GM12872 (cell line): ENCODE data around the gene ABCE1.

Source experiments
- TF ChIP-seq, protein P1 (sequence below): IDR thresholded peaks from 3 replicates; pipeline ENCODE4 v1.5.1; 2011; ENCODE audit warnings: low read depth, mild to moderate bottlenecking, low read length, moderate library complexity; ENCODE audit not compliant: insufficient read depth

ABCE1 gene

DNA sequence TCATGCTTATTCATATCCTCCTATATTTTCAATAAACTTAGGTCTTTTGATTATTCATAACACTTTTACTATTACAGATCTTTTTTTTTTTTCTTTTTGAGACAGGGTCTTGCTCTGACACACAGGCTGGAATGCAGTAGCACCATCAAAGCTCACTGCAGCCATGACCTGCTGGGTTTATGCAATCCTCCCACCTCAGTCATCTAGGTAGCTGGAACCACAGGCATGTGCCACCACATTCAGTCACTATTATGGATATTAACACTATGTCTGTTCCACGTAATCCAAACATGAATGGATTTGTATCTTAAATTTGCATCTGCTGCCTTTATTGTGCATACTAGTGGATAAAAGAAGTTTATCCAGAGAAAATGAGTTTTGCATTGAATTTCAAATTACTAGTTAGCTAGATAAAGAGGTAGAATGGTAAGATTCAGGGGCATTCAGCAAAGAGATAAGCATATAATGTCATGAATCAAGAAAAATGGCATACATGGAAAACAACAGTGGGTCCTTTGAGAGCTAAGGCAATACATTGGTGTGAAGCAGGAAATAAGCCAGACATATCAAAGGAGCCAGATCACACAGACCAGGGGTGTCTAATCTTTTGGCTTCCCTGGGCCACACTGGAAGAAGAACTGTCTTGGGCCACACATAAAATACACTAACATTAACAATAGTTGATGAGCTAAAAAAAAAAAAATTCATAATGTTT is 14.1 kb upstream of the ABCE1 start:
- TF ChIP-seq, protein P1, sequence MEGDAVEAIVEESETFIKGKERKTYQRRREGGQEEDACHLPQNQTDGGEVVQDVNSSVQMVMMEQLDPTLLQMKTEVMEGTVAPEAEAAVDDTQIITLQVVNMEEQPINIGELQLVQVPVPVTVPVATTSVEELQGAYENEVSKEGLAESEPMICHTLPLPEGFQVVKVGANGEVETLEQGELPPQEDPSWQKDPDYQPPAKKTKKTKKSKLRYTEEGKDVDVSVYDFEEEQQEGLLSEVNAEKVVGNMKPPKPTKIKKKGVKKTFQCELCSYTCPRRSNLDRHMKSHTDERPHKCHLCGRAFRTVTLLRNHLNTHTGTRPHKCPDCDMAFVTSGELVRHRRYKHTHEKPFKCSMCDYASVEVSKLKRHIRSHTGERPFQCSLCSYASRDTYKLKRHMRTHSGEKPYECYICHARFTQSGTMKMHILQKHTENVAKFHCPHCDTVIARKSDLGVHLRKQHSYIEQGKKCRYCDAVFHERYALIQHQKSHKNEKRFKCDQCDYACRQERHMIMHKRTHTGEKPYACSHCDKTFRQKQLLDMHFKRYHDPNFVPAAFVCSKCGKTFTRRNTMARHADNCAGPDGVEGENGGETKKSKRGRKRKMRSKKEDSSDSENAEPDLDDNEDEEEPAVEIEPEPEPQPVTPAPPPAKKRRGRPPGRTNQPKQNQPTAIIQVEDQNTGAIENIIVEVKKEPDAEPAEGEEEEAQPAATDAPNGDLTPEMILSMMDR = no peak

DNA sequence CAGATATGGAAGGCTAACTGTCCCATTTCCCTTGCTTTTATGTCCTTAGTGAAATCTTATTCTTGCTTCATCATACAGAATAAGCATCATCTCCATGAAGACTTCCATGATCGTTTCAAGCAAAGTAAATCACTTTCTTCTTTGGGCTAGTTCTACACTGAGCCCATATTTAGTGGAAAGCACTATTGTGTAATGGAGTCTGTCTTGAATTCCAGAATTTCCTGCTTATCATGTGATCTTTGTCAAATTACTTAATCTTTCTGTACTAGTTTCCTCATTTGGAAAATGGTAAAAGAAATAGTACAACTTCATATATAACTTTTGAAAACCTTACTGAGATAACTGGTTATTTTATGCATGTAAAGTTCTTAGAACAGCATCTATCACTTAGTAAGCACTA is 7.7 kb upstream of the ABCE1 start:
- TF ChIP-seq, protein P1 = no peak

DNA sequence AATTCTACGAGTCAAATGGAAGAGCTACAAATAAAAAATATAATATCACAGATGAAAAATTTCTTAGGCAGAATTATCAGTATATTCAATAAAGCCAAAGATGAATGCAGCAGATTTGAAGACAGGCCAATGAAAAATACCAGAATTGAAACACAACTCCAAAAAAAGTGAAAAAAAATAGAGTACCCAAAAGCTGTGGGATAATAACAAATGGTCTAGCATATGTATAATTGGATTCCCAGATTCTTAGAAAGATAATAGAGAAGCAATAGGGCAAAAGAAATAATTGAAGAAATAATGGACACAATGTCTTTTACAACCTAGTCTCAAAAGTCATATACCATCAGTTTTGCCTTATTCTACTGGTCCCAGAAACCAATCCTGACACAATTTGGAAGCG is 4.5 kb upstream of the ABCE1 start:
- TF ChIP-seq, protein P1 = no peak

DNA sequence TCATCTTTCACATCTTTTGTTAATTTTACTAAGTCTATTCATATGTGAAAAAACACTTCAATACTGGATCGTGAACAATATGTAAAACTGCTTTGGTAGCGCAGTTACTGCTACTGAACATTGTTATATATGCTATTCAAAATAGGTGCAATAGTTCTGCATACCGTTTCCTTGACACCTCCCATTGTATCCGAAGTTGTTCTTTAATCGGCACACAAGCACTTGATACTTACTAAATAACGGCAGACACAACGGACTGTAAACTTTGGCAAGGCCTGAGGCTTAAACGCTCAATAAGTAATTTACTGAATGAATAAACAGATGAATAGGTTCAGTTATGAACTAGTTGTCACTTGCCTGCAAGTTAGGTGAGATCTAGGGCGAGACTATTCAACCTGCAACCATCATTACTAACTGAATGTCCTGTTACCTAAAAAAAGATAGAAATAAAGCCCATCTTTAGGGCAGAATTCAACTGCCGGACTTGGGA is 735 bp upstream of the ABCE1 start:
- TF ChIP-seq, protein P1 = no peak

DNA sequence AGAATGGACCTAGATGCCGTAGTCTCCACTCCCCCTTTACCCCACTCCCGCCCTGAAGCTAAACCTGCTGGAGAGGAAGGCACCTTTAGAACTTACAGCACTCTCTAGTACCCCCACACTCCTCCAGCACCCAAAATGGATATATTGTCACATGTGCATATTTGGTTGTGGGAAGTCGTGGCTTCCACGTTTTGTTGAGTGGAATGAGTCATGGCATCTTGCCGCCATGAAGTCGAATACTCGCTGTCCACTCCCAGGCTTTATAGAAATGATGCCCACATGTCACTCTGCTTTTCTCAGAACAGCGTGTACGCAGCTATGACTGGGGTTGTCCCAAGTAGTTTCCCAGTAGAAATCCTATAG is 545 bp downstream of the ABCE1 start:
- TF ChIP-seq, protein P1 = no peak

DNA sequence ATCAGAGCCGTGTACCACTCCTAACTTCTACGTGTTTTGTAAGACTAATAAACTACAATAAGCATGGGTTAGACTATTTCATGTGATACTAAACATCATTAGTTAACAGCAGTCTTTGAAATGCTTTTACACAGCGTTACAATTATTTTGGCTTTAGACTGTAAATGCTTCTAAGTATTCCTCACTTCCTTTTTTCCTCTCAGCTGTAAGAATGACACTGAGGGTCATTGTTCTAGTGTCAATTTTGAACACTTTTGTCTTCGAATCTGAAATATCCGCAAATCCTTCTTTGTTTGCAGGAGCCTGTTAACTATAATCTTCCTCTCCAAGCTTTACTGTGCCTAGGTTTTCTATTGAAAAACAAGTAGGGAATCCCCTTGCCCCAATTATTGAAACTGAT is 1.5 kb downstream of the ABCE1 start:
- TF ChIP-seq, protein P1 = no peak

DNA sequence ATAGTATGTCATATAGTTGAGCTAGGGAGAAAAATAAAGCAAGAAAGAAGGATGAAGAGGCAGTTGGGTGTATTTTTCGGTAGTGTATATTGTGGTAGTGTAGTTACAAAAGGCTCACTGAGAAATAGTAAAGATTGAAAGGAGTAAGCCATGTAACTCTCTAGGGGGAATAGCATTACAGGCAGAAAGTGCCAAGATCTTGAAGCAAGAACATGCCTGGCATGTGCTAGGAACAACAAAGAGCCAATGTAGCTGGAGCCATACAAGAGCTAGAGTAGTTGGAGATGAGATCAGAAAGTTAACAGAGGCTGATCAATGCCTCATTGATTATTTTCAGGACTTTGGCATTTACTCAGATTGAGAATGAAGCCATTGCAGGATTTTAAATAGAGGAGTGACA is 3.0 kb downstream of the ABCE1 start:
- TF ChIP-seq, protein P1 = no peak
